Esophagus squamous epithelium (tissue), 4 donors: ENCODE measurements around the gene TM4SF5.

ENCODE experiments used
- CTCF ChIP-seq, 6 experiments: fragments of 450-650 bp in 4 of 6; fragments of 200-600 bp in 2 of 6; sonication (generic) in 2 of 6; IDR thresholded peaks; one replicate each; pipeline ENCODE4 v1.5.1; 2016 to 2019; ENCODE audit warnings: antibody characterized with exemption in 6 of 6, mild to moderate bottlenecking in 4 of 6, moderate library complexity in 4 of 6
- POLR2A ChIP-seq, 4 donors: fragments of 450-650 bp; IDR thresholded peaks; one replicate each; pipeline ENCODE4 v1.6.1; 2017; ENCODE audit warnings: antibody characterized with exemption in 4 of 4, mild to moderate bottlenecking in 4 of 4, moderate library complexity in 3 of 4

GRCh38 chr17:4740025-4740351 lies 31.7 kb upstream of the TM4SF5 start:
- no peak for TF ChIP-seq CTCF (IDR thresholded peaks at IDR 0.05)
- TF ChIP-seq POLR2A (IDR thresholded peaks at IDR 0.05) = no peak
